CD4-positive, CD25-positive, alpha-beta regulatory T cell (primary cell): Measurements from ENCODE around the gene SPR. TPM values are rescaled to one million over a fixed set of nuclear protein-coding genes. Genes with fewer than 3 reads are reported as not detected.

Source experiments
- ATAC-seq, 2 donors: fragments of 150-1000 bp; cut with Tn5 transposase; one replicate each; pipeline ENCODE4 v1.10.0; 2021; ENCODE audit warnings: low read depth in 2 of 2, moderate number of reproducible peaks in 2 of 2, moderate library complexity in 1 of 2
- DNase-seq, 3 donors: peaks; one replicate each; pipeline versions ENCODE4 v3.0.0 to v3.0.0-alpha.2; 2012 to 2022; ENCODE audit warnings: mixed read lengths in 1 of 3
- H3K27ac ChIP-seq: one replicate; pipeline ENCODE4 v1.7.0; 2013; ENCODE audit warnings: mild to moderate bottlenecking, low read length; ENCODE audit not compliant: insufficient read depth, poor library complexity, severe bottlenecking
- H3K27me3 ChIP-seq: one replicate; pipeline ENCODE4 v1.7.0; 2013; ENCODE audit warnings: low read length; ENCODE audit not compliant: control insufficient read depth, insufficient read depth
- H3K36me3 ChIP-seq: one replicate; pipeline ENCODE4 v1.7.0; 2013; ENCODE audit warnings: mild to moderate bottlenecking, low read length, moderate library complexity; ENCODE audit not compliant: control insufficient read depth, insufficient read depth
- H3K4me1 ChIP-seq: 2 replicates; pipeline ENCODE4 v1.7.0; 2013; ENCODE audit warnings: mild to moderate bottlenecking, low read length; ENCODE audit not compliant: insufficient read depth, control insufficient read depth, poor library complexity, severe bottlenecking
- H3K4me3 ChIP-seq: one replicate; pipeline ENCODE4 v1.7.0; 2013; ENCODE audit warnings: low read depth, mild to moderate bottlenecking, low read length, moderate library complexity
- H3K9me3 ChIP-seq, 2 experiments: 1 replicate in 1 of 2; 2 replicates in 1 of 2; pipeline ENCODE4 v1.7.0; 2013; ENCODE audit warnings: low read length in 2 of 2, mild to moderate bottlenecking in 1 of 2, moderate library complexity in 1 of 2; ENCODE audit not compliant: control insufficient read depth in 2 of 2
- H3K27ac Mint-ChIP-seq, 3 donors: one replicate each; pipeline ENCODE4 v1.8.0; 2020 to 2022; ENCODE audit warnings: mild to moderate bottlenecking in 3 of 3, mixed read lengths in 3 of 3, moderate library complexity in 2 of 3
- H3K27me3 Mint-ChIP-seq: one replicate; pipeline ENCODE4 v1.8.0; 2022; ENCODE audit warnings: mild to moderate bottlenecking, mixed read lengths
- H3K36me3 Mint-ChIP-seq: one replicate; pipeline ENCODE4 v1.8.0; 2020; ENCODE audit warnings: mixed read lengths
- H3K4me1 Mint-ChIP-seq, 4 donors: one replicate each; pipeline ENCODE4 v1.8.0; 2020 to 2022; ENCODE audit warnings: mixed read lengths in 4 of 4, mild to moderate bottlenecking in 1 of 4
- H3K4me3 Mint-ChIP-seq, 4 donors: one replicate each; pipeline ENCODE4 v1.8.0; 2020 to 2022; ENCODE audit warnings: mild to moderate bottlenecking in 4 of 4, mixed read lengths in 4 of 4, moderate library complexity in 3 of 4
- H3K9me3 Mint-ChIP-seq, 7 donors: one replicate each; pipeline ENCODE4 v1.8.0; 2020 to 2022; ENCODE audit warnings: mixed read lengths in 7 of 7, mild to moderate bottlenecking in 3 of 7, moderate library complexity in 2 of 7
- polyA plus RNA-seq, 4 donors: library from polyadenylated mRNA; unstranded; fragments of 300-500 nt; fragmentation: Illumina TruSeq; gene quantifications; one replicate each; pipeline ENCODE4 v1.2.3, GENCODE V29; 2021
- total RNA-seq: library from RNA; stranded (reverse); gene quantifications from one replicate; pipeline ENCODE4 v1.2.3, GENCODE V29; 2022

The SPR gene
- total and polyA plus RNA-seq, 5 donors from 2014 or later: 0.13 TPM; not detected in 4

GRCh38 chr2:72914589-72915319, 27.5 kb downstream of the SPR start:
- Histone ChIP-seq H3K27ac (no peak overlapping the region), H3K9me3 (no peaks in the 10 kb centered on the region), H3K4me1 (peaks cover 39% of the 10 kb centered on the region), H3K27me3 (peaks cover 44% of the 10 kb centered on the region), H3K36me3 (no peaks in the 10 kb centered on the region), H3K4me3 (no peak overlapping the region)
- peak overlapping the region; percentile 72 to 92 (median 77) for H3K4me3 Mint-ChIP-seq
- DNase-seq (no peak), ATAC-seq (no peak)
- H3K27me3 Mint-ChIP-seq: peaks cover 74% of the 10 kb centered on the region
- peaks cover 4 to 39% (median 13%) of the 10 kb centered on the region in 4 donors for H3K4me1 Mint-ChIP-seq
- H3K36me3 Mint-ChIP-seq: no peaks in the 10 kb centered on the region
- no peak overlapping the region for H3K27ac Mint-ChIP-seq
- H3K9me3 Mint-ChIP-seq: peaks cover 0 to 3% (median 0%) of the 10 kb centered on the region in 7 donors

- DNase-seq: no peak
These were observed 28.2 kb downstream of the SPR start for GRCh38 chr2:72915320-72915906.

GRCh38 chr2:72915907-72916742, 28.9 kb downstream of the SPR start:
- Mint-ChIP-seq H3K27me3 (peaks cover 85% of the 10 kb centered on the region), H3K27ac (no peak overlapping the region), H3K9me3 (peaks cover 0 to 3% (median 0%) of the 10 kb centered on the region in 7 donors), H3K4me1 (peaks cover 4 to 44% (median 13%) of the 10 kb centered on the region in 4 donors), H3K4me3 (peak overlapping the region; percentile 53 to 92 (median 83)), H3K36me3 (no peaks in the 10 kb centered on the region)
- DNase-seq: peak in 2 of 3 donors; percentile 43 to 52
- peak in 1 of 2 donors; percentile 22 for ATAC-seq
- Histone ChIP-seq H3K27me3 (peaks cover 36% of the 10 kb centered on the region), H3K27ac (no peak overlapping the region), H3K4me3 (no peak overlapping the region), H3K36me3 (no peaks in the 10 kb centered on the region), H3K9me3 (no peaks in the 10 kb centered on the region), H3K4me1 (peaks cover 49% of the 10 kb centered on the region)

More at GRCh38 chr2:72915320-72915906, 28.2 kb downstream of the SPR start:
- Mint-ChIP-seq H3K4me1 (peaks cover 4 to 42% (median 13%) of the 10 kb centered on the region in 4 donors), H3K4me3 (peak overlapping the region; percentile 72 to 92 (median 77)), H3K27ac (no peak overlapping the region), H3K27me3 (peaks cover 81% of the 10 kb centered on the region), H3K36me3 (no peaks in the 10 kb centered on the region), H3K9me3 (peaks cover 0 to 3% (median 0%) of the 10 kb centered on the region in 7 donors)
- Histone ChIP-seq H3K9me3 (no peaks in the 10 kb centered on the region), H3K4me1 (peaks cover 45% of the 10 kb centered on the region), H3K4me3 (no peak overlapping the region), H3K27me3 (peaks cover 41% of the 10 kb centered on the region), H3K27ac (no peak overlapping the region), H3K36me3 (no peaks in the 10 kb centered on the region)
- no peak for ATAC-seq

GRCh38 chr2:72916743-72917137, 29.5 kb downstream of the SPR start:
- H3K27ac Mint-ChIP-seq: no peak overlapping the region
- Histone ChIP-seq H3K27ac (no peak overlapping the region), H3K27me3 (peaks cover 36% of the 10 kb centered on the region), H3K4me3 (peak overlapping the region; percentile 44), H3K4me1 (peaks cover 49% of the 10 kb centered on the region), H3K36me3 (no peaks in the 10 kb centered on the region), H3K9me3 (no peaks in the 10 kb centered on the region)
- H3K36me3 Mint-ChIP-seq: no peaks in the 10 kb centered on the region
- peaks cover 0 to 3% (median 0%) of the 10 kb centered on the region in 7 donors for H3K9me3 Mint-ChIP-seq
- no peak for ATAC-seq
- peaks cover 4 to 44% (median 13%) of the 10 kb centered on the region in 4 donors for H3K4me1 Mint-ChIP-seq
- H3K27me3 Mint-ChIP-seq: peaks cover 85% of the 10 kb centered on the region
- DNase-seq: no peak
- peak overlapping the region; percentile 72 to 84 (median 82) for H3K4me3 Mint-ChIP-seq

GRCh38 chr2:72917138-72917876, 30.1 kb downstream of the SPR start, which contains the start of gene EMX1:
EMX1 (plus strand) TSS chr2:72917519; CDS start chr2:72917853, 334 bp downstream.
- Mint-ChIP-seq H3K27ac (no peak within 1 kb of the TSS), H3K9me3 (peaks cover 0 to 3% (median 0%) of the 10 kb centered on the region in 7 donors), H3K4me1 (peaks cover 4 to 48% (median 16%) of the 10 kb centered on the region in 4 donors), H3K27me3 (peaks cover 85% of the 10 kb centered on the region), H3K36me3 (no peaks in the 10 kb centered on the region), H3K4me3 (peak within 1 kb of the TSS; percentile 72 to 84 (median 82))
- Histone ChIP-seq H3K4me1 (peaks cover 49% of the 10 kb centered on the region), H3K36me3 (no peaks in the 10 kb centered on the region), H3K9me3 (no peaks in the 10 kb centered on the region), H3K27me3 (peaks cover 39% of the 10 kb centered on the region), H3K27ac (no peak within 1 kb of the TSS), H3K4me3 (peak within 1 kb of the TSS; percentile 44)
- peak in 2 of 3 donors; percentile 43 to 47 for DNase-seq
- peak; percentile 25 to 38 for ATAC-seq

- ATAC-seq (no peak), DNase-seq (peak in 1 of 3 donors; percentile 16)
- Mint-ChIP-seq H3K4me3 (peak overlapping the region in 1 of 4 donors; percentile 67), H3K36me3 (no peaks in the 10 kb centered on the region), H3K9me3 (peaks cover 0 to 4% (median 0%) of the 10 kb centered on the region in 7 donors), H3K27me3 (peaks cover 86% of the 10 kb centered on the region), H3K4me1 (peaks cover 4 to 48% (median 16%) of the 10 kb centered on the region in 4 donors), H3K27ac (no peak overlapping the region)
- Histone ChIP-seq H3K4me1 (peaks cover 49% of the 10 kb centered on the region), H3K36me3 (no peaks in the 10 kb centered on the region), H3K27ac (no peak overlapping the region), H3K4me3 (no peak overlapping the region), H3K27me3 (peaks cover 44% of the 10 kb centered on the region), H3K9me3 (no peaks in the 10 kb centered on the region)
These were observed 30.8 kb downstream of the SPR start for GRCh38 chr2:72917877-72918553.
